Adrenal gland (tissue), 5 donors: ENCODE measurements around the gene ZNF492.

ENCODE experiments used
- POLR2A ChIP-seq, 2 donors: fragments of 450-650 bp; IDR thresholded peaks; one replicate each; pipeline ENCODE4 v1.6.1; 2017; ENCODE audit warnings: antibody characterized with exemption in 2 of 2, mild to moderate bottlenecking in 2 of 2, moderate library complexity in 1 of 2
- TF ChIP-seq, protein P1 (sequence below), 6 experiments: fragments of 450-650 bp in 4 of 6; fragments of 200-600 bp in 2 of 6; sonication (generic) in 1 of 6; IDR thresholded peaks; 1 replicate in 5 of 6; 2 replicates in 1 of 6; pipeline versions ENCODE4 v1.5.1 to v1.8.0; 2016 to 2021; ENCODE audit warnings: antibody characterized with exemption in 6 of 6, mild to moderate bottlenecking in 2 of 6, moderate library complexity in 1 of 6
- donor health status: DM: no; HTN: no; CAD: no.

GRCh38 chr19:22634450-22634827 is 315 bp downstream of the ZNF492 start:
- TF ChIP-seq, protein P1, sequence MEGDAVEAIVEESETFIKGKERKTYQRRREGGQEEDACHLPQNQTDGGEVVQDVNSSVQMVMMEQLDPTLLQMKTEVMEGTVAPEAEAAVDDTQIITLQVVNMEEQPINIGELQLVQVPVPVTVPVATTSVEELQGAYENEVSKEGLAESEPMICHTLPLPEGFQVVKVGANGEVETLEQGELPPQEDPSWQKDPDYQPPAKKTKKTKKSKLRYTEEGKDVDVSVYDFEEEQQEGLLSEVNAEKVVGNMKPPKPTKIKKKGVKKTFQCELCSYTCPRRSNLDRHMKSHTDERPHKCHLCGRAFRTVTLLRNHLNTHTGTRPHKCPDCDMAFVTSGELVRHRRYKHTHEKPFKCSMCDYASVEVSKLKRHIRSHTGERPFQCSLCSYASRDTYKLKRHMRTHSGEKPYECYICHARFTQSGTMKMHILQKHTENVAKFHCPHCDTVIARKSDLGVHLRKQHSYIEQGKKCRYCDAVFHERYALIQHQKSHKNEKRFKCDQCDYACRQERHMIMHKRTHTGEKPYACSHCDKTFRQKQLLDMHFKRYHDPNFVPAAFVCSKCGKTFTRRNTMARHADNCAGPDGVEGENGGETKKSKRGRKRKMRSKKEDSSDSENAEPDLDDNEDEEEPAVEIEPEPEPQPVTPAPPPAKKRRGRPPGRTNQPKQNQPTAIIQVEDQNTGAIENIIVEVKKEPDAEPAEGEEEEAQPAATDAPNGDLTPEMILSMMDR (IDR thresholded peaks at IDR 0.05), result no peak
- no peak for TF ChIP-seq POLR2A (IDR thresholded peaks at IDR 0.05)
